ENCODE data around the gene NFATC3. TPM values are rescaled to one million over a fixed set of nuclear protein-coding genes. Genes with fewer than 3 reads are reported as not detected.
"Not testable (repeated sequence)": the region's sequence is repeated elsewhere in the genome, so short reads cannot be mapped to it uniquely, and the experiment has no call there.

The NFATC3 gene
- total RNA-seq, 1 donor, result 32.8 TPM

DNA sequence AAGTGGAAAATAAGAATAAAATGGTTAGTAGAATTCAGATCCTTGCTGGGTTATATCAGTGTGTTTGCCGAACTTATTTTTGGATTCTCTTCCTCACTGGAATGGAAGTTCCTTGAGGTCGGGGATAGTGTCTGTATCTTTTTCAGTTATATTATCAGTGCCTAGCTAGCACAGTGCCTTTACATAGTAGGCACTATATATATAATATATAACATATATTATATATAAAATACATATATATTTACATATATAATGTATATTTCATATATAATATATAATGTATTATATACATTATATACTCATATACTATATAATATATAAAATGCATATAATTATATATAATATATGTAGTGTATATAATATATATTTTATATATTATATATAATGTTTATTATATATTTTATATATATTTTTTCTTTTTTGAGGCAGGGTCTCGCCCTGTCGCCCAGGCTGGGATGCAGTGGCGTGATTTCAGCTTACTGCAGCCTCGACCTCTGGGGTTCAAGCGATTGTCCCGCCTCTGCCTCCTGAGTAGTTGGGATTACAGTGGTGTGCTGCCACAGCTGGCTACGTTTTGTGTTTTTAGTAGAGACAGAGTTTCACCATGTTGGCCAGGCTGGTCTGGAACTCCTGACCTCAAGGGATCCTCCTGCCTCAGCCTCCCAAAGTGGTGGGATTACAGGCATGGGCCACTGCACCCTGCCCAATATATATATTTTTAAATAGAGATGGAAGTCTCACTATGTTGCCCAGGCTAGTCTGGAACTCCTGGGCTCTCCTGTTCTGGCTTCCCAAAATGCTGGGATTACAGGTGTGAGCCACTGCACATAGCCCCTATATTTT, 3.2 kb downstream of the NFATC3 start:
- no peak overlapping the region for H3K4me3 ChIP-seq (ENCODE audit: low read depth, low read length)
- DNase-seq (ENCODE audit: low read depth), result no peak
- TF ChIP-seq, protein P1, sequence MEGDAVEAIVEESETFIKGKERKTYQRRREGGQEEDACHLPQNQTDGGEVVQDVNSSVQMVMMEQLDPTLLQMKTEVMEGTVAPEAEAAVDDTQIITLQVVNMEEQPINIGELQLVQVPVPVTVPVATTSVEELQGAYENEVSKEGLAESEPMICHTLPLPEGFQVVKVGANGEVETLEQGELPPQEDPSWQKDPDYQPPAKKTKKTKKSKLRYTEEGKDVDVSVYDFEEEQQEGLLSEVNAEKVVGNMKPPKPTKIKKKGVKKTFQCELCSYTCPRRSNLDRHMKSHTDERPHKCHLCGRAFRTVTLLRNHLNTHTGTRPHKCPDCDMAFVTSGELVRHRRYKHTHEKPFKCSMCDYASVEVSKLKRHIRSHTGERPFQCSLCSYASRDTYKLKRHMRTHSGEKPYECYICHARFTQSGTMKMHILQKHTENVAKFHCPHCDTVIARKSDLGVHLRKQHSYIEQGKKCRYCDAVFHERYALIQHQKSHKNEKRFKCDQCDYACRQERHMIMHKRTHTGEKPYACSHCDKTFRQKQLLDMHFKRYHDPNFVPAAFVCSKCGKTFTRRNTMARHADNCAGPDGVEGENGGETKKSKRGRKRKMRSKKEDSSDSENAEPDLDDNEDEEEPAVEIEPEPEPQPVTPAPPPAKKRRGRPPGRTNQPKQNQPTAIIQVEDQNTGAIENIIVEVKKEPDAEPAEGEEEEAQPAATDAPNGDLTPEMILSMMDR (IDR thresholded peaks at IDR 0.05; ENCODE audit: insufficient read depth, low read depth, low read length), result no peak

DNA sequence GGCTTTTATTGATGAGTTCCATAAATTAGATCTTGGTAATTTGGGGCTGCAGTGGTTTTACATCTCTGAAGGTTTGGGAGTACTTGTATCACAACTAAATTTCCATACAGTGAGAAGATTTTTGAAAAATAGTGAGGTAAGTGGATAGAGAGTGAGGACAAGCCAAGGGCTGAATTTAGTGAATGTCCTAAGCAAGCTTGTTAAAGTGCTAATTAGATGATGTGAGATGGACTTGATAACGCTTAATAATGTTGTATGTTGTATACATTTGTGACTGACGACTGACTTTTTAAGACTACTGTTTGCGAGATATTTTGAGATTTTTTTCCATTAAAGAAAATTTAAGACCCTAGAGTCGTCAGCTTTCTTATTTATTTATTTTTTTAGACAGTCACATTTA, 3.9 kb downstream of the NFATC3 start:
- H3K4me3 ChIP-seq (ENCODE audit: low read depth, low read length), result no peak overlapping the region
- TF ChIP-seq, protein P1 (IDR thresholded peaks at IDR 0.05; ENCODE audit: insufficient read depth, low read depth, low read length), result no peak
- no peak for DNase-seq (ENCODE audit: low read depth)

DNA sequence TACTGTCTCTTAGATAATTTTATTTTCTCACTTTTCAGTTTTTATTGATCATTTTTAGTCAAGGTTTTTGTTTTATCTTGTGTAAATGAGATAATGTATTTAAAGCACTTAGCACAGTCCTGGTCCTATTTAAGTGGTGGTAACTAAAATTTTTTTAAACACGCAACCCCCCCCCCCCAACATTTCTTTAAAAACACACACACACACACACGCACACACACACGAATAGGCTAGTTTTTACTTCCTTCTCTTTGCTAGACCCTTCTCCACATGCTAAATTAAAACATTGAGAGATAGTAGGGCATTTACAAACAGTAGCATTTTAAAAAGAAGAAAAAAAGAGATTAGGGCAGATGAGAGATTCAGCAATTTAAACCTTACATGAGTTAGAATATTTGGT, 5.0 kb downstream of the NFATC3 start:
- no peak for DNase-seq (ENCODE audit: low read depth)
- TF ChIP-seq, protein P1 (IDR thresholded peaks at IDR 0.05; ENCODE audit: insufficient read depth, low read depth, low read length), result no peak
- no peak overlapping the region for H3K4me3 ChIP-seq (ENCODE audit: low read depth, low read length)

DNA sequence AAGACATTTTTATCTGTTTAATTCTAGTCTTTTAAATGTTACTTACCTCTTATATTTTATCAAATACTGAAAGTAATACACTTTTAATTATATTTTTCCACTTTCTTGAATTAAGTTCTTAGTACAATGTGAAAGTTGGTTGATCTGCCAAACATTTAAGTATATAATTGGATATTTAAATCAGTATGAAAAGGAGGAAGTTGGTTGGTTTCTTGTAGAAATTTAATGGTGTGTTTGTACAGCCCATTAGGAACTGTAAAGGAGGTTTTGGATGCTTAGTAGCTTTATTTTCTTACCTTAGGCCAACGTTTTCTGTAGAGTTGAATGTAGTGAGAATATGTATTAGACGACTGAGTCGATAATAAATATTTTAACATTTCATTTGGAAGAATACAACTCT, 5.4 kb downstream of the NFATC3 start:
- TF ChIP-seq, protein P1 (IDR thresholded peaks at IDR 0.05; ENCODE audit: insufficient read depth, low read depth, low read length), result no peak
- no peak for DNase-seq (ENCODE audit: low read depth)
- no peak overlapping the region for H3K4me3 ChIP-seq (ENCODE audit: low read depth, low read length)

DNA sequence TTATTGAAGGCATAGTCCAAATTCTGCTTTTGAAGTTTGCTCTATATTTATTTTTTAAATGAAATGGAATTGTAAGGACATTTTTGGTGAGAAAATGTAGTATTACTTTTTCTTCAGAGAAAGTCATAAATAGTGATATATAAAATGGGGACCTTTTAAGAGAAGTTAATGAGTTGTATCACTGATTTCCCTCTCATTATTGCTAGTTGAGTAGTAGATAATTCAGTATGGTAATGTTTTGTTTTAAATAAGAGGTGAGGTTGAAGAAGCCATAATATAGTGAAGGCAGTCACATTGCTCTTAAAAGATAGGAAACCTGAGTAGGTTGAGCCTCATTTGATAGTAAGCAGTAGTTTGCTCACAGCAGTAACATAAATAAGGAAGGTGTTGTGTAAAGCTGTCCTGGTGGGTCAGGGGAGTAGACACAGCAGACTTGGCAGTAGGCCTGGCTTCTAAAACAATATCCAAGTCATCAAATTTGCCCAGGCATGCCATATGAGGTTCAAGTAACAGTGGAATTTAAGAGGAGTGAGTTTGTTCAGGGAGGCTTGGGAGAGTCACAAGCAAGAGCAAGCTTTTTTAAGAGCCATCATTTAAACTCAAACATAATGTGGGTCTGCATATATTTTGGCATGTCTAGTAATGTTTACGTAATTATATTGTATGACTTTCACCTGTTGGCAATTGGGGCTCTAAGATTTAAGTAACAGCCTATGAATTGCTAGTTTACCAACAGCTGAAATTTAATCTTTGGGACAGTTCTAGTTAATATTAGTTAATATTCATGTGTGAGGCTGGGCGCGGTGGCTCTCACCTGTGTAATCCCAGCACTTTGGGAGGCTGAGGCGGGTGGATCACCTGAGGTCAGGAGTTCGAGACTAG, 6.5 kb downstream of the NFATC3 start:
- H3K4me3 ChIP-seq (ENCODE audit: low read depth, low read length), result no peak overlapping the region
- TF ChIP-seq, protein P1 (IDR thresholded peaks at IDR 0.05; ENCODE audit: insufficient read depth, low read depth, low read length), result no peak
- DNase-seq (ENCODE audit: low read depth), result peak; percentile 80

DNA sequence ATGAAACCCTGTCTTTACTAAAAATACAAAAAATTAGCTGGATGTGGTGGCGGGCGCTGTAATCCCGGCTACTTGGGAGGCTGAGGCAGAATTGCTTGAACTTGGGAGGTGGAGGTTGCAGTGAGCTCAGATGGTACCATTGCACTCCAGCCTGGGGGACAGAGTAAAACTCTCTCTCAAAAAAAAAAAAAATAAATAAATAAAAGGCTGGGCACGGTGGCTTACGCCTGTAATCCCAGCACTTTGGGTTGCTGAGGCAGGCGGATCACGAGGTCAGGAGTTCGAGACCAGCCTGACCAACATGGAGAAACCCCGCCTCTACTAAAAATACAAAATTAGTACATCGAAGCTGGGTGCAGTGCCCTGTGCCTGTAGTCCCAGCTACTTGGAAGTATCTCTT, 7.1 kb downstream of the NFATC3 start:
- not testable (repeated sequence) for DNase-seq (ENCODE audit: low read depth); H3K4me3 ChIP-seq (ENCODE audit: low read depth, low read length)
